ENCODE measurements around the gene POLE.

POLE gene

GRCh38 chr12:132622437-132623071 lies 64.6 kb downstream of the POLE start (continued):
- TF ChIP-seq ZNF501 (tag by site-specific recombination; IDR thresholded peaks at IDR 0.05) (no peak), ZNF473 (tag by site-specific recombination; IDR thresholded peaks at IDR 0.05) (no peak), ZNF391 (tag by site-specific recombination; IDR thresholded peaks at IDR 0.05; ENCODE audit: borderline replicate concordance, low read depth) (no peak), ZBTB1 (tag by site-specific recombination; IDR thresholded peaks at IDR 0.05) (no peak), SETDB1 (IDR thresholded peaks at IDR 0.05; ENCODE audit: insufficient read length, low read length) (no peak), ZNF830 (tag by site-specific recombination; IDR thresholded peaks at IDR 0.05; ENCODE audit: low read depth) (no peak), ZNF274 (IDR thresholded peaks at IDR 0.05; ENCODE audit: low read length) (no peak), ZNF274 (tag by site-specific recombination; IDR thresholded peaks at IDR 0.05; ENCODE audit: borderline replicate concordance) (no peak), ZNF423 (tag by site-specific recombination; IDR thresholded peaks at IDR 0.05) (no peak), ZNF571 (tag by site-specific recombination; IDR thresholded peaks at IDR 0.05) (no peak), BCL11A (tag by site-specific recombination; IDR thresholded peaks at IDR 0.05; ENCODE audit: low read depth) (no peak), ZNF585B (tag by site-specific recombination; IDR thresholded peaks at IDR 0.05) (no peak), ZNF26 (tag by site-specific recombination; IDR thresholded peaks at IDR 0.05) (no peak), ZNF518A (tag by site-specific recombination; conservative IDR thresholded peaks at IDR 0.05; ENCODE audit: low read depth) (no peak), ZNF37A (tag by site-specific recombination; IDR thresholded peaks at IDR 0.05) (no peak), ZNF114 (tag by site-specific recombination; IDR thresholded peaks at IDR 0.05) (no peak), ZBTB10 (tag by site-specific recombination; IDR thresholded peaks at IDR 0.05) (0 out of 2 replicates have a peak, but pooled peaks have one; percentile 20), ZSCAN30 (tag by site-specific recombination; IDR thresholded peaks at IDR 0.05) (no peak), ZSCAN23 (tag by site-specific recombination; IDR thresholded peaks at IDR 0.05) (no peak), ZNF768 (tag by site-specific recombination; IDR thresholded peaks at IDR 0.05) (no peak), ZNF148 (tag by site-specific recombination; IDR thresholded peaks at IDR 0.05; ENCODE audit: borderline replicate concordance) (no peak), ZNF529 (tag by site-specific recombination; IDR thresholded peaks at IDR 0.05; ENCODE audit: insufficient replicate concordance) (no peak), HIC1 (tag by site-specific recombination; IDR thresholded peaks at IDR 0.05) (peak; percentile 49; the same call in 1 of the 2 replicates), ZBTB20 (tag by site-specific recombination; IDR thresholded peaks at IDR 0.05) (peak; percentile 54; the same call in 1 of the 2 replicates), ZFP3 (tag by site-specific recombination; IDR thresholded peaks at IDR 0.05; ENCODE audit: low read depth) (no peak), ZNF629 (tag by site-specific recombination; IDR thresholded peaks at IDR 0.05) (peak; percentile 80), SCRT1 (tag by site-specific recombination; IDR thresholded peaks at IDR 0.05; ENCODE audit: borderline replicate concordance) (no peak)

All from HEK293 (cell line).